NB4 (cell line): ENCODE results near the gene NGEF.

Experiments
- DNase-seq: peaks from one replicate; pipeline ENCODE4 v3.0.0; 2010; ENCODE audit warnings: low read depth
- H3K4me3 ChIP-seq: one replicate; pipeline ENCODE4 v1.5.1; 2011; ENCODE audit warnings: mild to moderate bottlenecking, low read depth, low read length, moderate library complexity
- MYC ChIP-seq: IDR thresholded peaks from 2 replicates; pipeline ENCODE4 v1.6.1; 2011; ENCODE audit warnings: low read depth, low read length
- POLR2A ChIP-seq: IDR thresholded peaks from 2 replicates; pipeline ENCODE4 v1.6.1; 2011; ENCODE audit warnings: mild to moderate bottlenecking; ENCODE audit not compliant: insufficient read length; ENCODE audit errors: extremely low read depth
- TF ChIP-seq, protein P1 (sequence below): IDR thresholded peaks from 2 replicates; pipeline ENCODE4 v1.6.1; 2011; ENCODE audit warnings: low read depth, low read length
- TF ChIP-seq, protein P2 (sequence below): IDR thresholded peaks from one replicate; pipeline ENCODE4 v1.5.1; 2012; ENCODE audit warnings: low read depth, low read length

Gene NGEF

DNA sequence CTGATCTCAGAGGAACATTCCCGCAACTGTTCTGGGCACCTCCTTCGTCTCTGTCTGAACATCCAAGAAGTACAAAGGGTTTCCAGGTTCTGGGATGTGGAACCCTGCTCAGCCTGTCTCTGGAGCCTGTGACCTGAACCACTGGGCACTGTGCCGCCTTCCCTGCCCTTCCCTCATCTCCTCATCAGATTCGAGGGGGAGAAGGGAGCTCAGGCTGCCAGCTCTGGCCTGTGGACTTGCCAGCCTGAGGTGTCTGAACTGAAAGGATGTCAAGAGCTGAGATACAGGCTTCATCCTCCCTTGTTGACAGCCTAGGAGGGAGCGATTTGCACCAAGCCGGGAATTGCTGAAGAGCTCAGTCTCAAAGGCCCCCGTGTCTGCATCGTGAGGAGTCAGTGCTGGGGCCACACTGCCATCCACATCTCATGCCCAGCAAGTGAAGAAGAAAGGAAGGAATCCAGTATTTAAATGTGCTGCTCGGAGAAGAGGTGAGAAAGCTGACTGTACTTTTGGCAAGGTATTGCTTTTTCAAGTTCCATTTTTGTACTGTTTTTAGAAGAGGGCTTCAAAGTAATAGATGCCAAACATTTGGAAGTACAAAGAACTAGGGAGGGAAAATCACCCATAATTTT lies 32.0 kb upstream of the NGEF start:
- no peak overlapping the region for H3K4me3 ChIP-seq
- TF ChIP-seq POLR2A, result no peak
- TF ChIP-seq MYC, result no peak
- TF ChIP-seq, protein P1, sequence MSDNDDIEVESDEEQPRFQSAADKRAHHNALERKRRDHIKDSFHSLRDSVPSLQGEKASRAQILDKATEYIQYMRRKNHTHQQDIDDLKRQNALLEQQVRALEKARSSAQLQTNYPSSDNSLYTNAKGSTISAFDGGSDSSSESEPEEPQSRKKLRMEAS, result no peak
- TF ChIP-seq, protein P2, sequence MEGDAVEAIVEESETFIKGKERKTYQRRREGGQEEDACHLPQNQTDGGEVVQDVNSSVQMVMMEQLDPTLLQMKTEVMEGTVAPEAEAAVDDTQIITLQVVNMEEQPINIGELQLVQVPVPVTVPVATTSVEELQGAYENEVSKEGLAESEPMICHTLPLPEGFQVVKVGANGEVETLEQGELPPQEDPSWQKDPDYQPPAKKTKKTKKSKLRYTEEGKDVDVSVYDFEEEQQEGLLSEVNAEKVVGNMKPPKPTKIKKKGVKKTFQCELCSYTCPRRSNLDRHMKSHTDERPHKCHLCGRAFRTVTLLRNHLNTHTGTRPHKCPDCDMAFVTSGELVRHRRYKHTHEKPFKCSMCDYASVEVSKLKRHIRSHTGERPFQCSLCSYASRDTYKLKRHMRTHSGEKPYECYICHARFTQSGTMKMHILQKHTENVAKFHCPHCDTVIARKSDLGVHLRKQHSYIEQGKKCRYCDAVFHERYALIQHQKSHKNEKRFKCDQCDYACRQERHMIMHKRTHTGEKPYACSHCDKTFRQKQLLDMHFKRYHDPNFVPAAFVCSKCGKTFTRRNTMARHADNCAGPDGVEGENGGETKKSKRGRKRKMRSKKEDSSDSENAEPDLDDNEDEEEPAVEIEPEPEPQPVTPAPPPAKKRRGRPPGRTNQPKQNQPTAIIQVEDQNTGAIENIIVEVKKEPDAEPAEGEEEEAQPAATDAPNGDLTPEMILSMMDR, result no peak
- no peak for DNase-seq

DNA sequence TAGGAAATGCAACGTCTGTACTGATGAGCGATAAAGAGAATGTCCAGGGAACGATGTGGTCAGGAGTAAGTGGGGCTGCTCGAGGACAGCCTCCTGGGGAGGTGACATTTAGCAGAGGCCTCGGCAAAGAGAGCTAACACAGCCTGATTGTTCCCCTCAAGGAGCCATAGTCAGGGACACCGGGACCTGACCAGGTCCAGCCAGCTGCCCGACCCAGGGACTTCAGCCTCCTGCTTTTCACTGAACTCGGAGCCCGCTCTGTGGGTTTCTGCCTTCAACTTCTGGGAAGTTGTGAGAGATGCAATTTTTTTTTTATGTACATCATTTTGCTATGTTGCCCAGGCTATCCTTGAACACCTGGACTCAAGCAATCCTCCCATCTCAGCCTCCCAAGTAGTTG lies 29.5 kb upstream of the NGEF start:
- no peak for DNase-seq
- H3K4me3 ChIP-seq, result no peak overlapping the region
- no peak for TF ChIP-seq MYC
- TF ChIP-seq, protein P1, result no peak
- TF ChIP-seq POLR2A, result no peak
- TF ChIP-seq, protein P2, result no peak

DNA sequence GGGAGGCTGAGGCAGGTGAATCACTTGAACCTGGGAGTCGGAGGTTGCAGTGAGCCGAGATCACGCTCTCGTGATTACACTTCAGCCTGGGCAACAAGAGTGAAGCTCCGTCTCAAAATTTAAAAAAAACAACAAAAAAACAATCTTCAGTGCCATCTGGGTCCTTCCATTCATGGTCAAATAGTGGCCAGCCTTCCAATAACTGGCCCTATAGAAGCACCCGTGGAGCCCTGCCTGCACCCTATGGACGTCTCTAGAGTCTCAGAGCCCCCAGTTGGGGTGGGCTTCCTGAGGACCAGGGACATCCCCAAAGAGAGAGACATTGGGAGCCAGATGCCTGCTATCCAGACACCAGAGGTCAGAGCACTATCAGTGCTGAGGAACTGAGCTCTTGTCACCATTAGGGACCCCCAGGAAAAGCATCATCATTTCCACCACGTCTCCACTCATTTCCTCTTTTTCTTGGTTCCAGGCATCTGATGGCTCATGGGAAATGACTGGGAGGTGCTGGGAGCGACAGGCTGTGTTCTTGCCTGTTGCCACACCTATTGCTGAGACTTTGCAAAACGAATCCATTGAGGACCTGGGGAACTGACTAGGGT lies 28.8 kb upstream of the NGEF start:
- peak; percentile 31 for DNase-seq
- TF ChIP-seq, protein P1, result no peak
- TF ChIP-seq, protein P2, result no peak
- TF ChIP-seq POLR2A (no peak), MYC (no peak)
- H3K4me3 ChIP-seq, result no peak overlapping the region

DNA sequence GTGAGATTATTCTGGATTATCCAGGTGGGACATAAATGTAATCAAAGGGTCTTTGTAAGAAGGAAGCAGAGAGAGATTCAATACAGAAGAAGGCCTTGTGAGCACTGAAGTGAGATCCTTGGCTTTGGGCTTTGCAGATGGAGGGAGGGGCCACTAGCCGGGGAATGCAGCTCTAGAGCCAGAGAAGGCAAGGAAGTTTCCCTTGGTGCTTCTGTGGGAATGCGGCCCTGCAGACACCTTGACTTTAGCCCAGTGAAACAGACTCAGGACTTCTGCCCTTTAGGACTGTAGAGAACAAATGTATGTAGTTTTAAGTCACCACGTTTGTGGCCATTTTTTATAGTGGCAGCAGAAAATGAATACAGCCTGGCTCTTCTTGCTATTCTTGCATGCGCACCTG lies 27.5 kb upstream of the NGEF start:
- H3K4me3 ChIP-seq, result no peak overlapping the region
- TF ChIP-seq, protein P2, result no peak
- no peak for TF ChIP-seq MYC
- DNase-seq, result no peak

DNA sequence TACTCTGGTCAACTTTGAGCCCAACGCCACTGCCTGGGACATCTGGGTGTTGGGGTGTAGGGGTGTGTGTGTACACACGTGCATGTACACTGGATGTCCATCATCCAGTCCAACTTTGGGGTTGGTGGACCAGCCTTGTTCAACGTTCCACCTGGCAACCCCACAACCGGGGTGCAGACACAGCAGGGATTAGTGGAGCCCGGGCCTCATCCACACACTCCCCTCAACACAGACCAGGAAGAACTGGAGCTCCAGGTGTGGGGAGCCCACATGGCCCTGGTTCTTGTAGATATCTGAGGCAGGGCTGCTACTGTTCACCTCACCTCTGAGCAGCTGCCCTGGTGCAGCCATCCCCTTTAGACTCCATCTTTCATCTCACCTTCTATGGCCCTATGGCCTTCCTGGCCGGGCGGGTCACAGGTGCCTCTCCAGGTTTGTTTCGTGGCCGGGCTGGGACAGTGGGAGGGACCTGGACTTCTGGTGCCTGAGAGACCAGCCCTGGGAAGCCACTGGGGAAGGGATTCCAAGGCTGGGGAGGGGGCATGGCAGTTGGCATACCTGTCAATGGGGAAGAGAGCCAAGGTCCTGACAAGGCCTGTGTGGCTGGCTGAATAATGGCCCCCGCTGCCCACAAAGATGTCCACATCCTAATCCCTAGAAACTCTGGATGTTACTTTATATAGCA lies 26.9 kb upstream of the NGEF start:
- no peak overlapping the region for H3K4me3 ChIP-seq
- TF ChIP-seq, protein P2, result no peak
- TF ChIP-seq, protein P1, result no peak
- TF ChIP-seq POLR2A, result no peak
- no peak for TF ChIP-seq MYC
- no peak for DNase-seq
